Measurements from ENCODE around the gene NFAT5.

DNA sequence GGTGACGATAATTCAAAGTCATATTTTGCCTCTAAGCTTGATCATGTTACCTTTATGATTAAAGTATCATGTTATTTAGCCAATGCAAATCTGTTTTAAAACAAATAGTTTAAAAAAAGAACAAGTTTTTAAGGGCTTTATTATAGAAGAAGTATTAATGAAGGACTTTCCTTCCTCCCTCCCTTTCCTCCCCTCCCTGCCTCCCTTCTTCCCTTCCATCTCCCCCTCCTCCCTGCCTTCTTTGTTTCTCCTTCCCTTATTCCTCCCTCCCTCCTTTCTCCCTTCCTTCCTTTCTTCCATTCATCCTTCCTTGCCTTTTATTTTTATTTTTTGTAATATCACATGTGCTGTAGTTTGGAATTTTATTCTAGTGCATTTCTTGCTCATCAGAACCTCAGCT lies 134.1 kb downstream of the NFAT5 start:
- TF ChIP-seq HOXB13 (CRISPR knock-in tag; IDR thresholded peaks at IDR 0.05; ENCODE audit: low read depth) (no peak), POLR2A (IDR thresholded peaks at IDR 0.05; ENCODE audit: low read length) (no peak), CTCF (IDR thresholded peaks at IDR 0.05) (no peak), ZSCAN20 (CRISPR knock-in tag; IDR thresholded peaks at IDR 0.05) (no peak), USF2 (IDR thresholded peaks at IDR 0.05) (no peak), NR3C1 (IDR thresholded peaks at IDR 0.05) (no peak), MAX (IDR thresholded peaks at IDR 0.05) (no peak), ZNF302 (CRISPR knock-in tag; IDR thresholded peaks at IDR 0.05) (no peak)
